K562 (cell line): ENCODE measurements around the gene ZBTB22. TPM values are rescaled to one million over a fixed set of nuclear protein-coding genes. Genes with fewer than 3 reads are reported as not detected.

ENCODE experiments used
- ARID2 ChIP-seq: fragments of 450-650 bp; IDR thresholded peaks from 2 replicates; pipeline ENCODE4 v1.6.1; 2017; ENCODE audit warnings: antibody characterized with exemption, mild to moderate bottlenecking
- BCOR ChIP-seq: fragments of 450-650 bp; IDR thresholded peaks from 2 replicates; pipeline ENCODE4 v1.6.1; 2016
- BHLHE40 ChIP-seq: IDR thresholded peaks from 2 replicates; pipeline ENCODE4 v1.6.1; 2011; ENCODE audit warnings: low read length, improper control_type of control experiment
- CCNT2 ChIP-seq: IDR thresholded peaks from 2 replicates; pipeline ENCODE4 v1.6.1; 2011; ENCODE audit warnings: borderline replicate concordance, low read depth, mild to moderate bottlenecking, moderate library complexity, mixed read lengths, low read length; ENCODE audit not compliant: insufficient read length; ENCODE audit errors: extremely low read depth
- DNMT1 ChIP-seq: fragments of 450-650 bp; IDR thresholded peaks from 2 replicates; pipeline ENCODE4 v1.6.1; 2016; ENCODE audit warnings: antibody characterized with exemption, mild to moderate bottlenecking
- E2F3 ChIP-seq: fragments of 250-450 bp; sonication (Bioruptor Pico); IDR thresholded peaks from 2 replicates; pipeline ENCODE4 v1.4.0; 2020; ENCODE audit warnings: mild to moderate bottlenecking
- FOXA3 ChIP-seq, 2 experiments: fragments of 450-650 bp in 1 of 2; sonication (generic) in 1 of 2; formaldehyde crosslinking; IDR thresholded peaks in 1 of 2; conservative IDR thresholded peaks in 1 of 2; 2 replicates each; pipeline versions ENCODE4 v1.4.0 to v1.8.0; 2020 to 2022; ENCODE audit warnings: mild to moderate bottlenecking in 2 of 2, missing genetic modification reagents in 1 of 2
- JUND ChIP-seq, 2 experiments: IDR thresholded peaks; 2 replicates in 1 of 2; 3 replicates in 1 of 2; pipeline ENCODE4 v1.6.1; 2011; ENCODE audit warnings: borderline replicate concordance in 2 of 2, low read depth in 2 of 2, low read length in 2 of 2, improper control_type of control experiment in 1 of 2, missing biosample characterization in 1 of 2, missing genetic modification characterization in 1 of 2, missing genetic modification reagents in 1 of 2
- NEUROD1 ChIP-seq: fragments of 150-350 bp; IDR thresholded peaks from 2 replicates; pipeline ENCODE4 v1.6.1; 2014; ENCODE audit warnings: borderline replicate concordance, low read length, low read depth; ENCODE audit not compliant: partially characterized antibody
- RB1 ChIP-seq: fragments of 450-650 bp; IDR thresholded peaks from 2 replicates; pipeline ENCODE4 v1.6.1; 2017; ENCODE audit warnings: low read depth, mild to moderate bottlenecking
- TAF9B ChIP-seq: fragments of 450-650 bp; IDR thresholded peaks from 2 replicates; pipeline ENCODE4 v1.6.1; 2018; ENCODE audit warnings: mild to moderate bottlenecking; ENCODE audit not compliant: partially characterized antibody
- TBP ChIP-seq: optimal IDR thresholded peaks from 2 replicates; pipeline ENCODE3; 2011; ENCODE audit warnings: low read depth, low read length, improper control_type of control experiment
- TRIM24 ChIP-seq, 2 experiments: fragments of 450-650 bp; IDR thresholded peaks; 2 replicates each; pipeline ENCODE4 v1.6.1; 2016
- ZBTB17 ChIP-seq: fragments of 450-650 bp; formaldehyde crosslinking; IDR thresholded peaks from 2 replicates; pipeline ENCODE4 v1.4.0; 2020; ENCODE audit warnings: mild to moderate bottlenecking
- ZKSCAN8 ChIP-seq: fragments of 200-800 bp; sonication (Bioruptor generic); IDR thresholded peaks from 2 replicates; pipeline ENCODE4 v1.6.1; 2016; ENCODE audit warnings: missing genetic modification characterization, missing compliant biosample characterization
- ZNF274 ChIP-seq: IDR thresholded peaks from 2 replicates; pipeline ENCODE4 v1.6.1; 2011; ENCODE audit warnings: low read depth, mild to moderate bottlenecking, low read length, moderate library complexity, borderline replicate concordance
- ZNF79 ChIP-seq: fragments of 250-450 bp; sonication (Bioruptor Pico); IDR thresholded peaks from 2 replicates; pipeline ENCODE4 v1.4.0; 2020; ENCODE audit warnings: low read depth, mild to moderate bottlenecking, moderate library complexity
- polyA plus RNA-seq, 8 experiments: library from polyadenylated mRNA; depleted of rRNA in 4 of 8; stranded (reverse) in 5 of 8; unstranded in 3 of 8; fragments of >200 nt; fragmentation: Nextera tagmentation in 2 of 8; fragmentation: Illumina TruSeq in 1 of 8; extraction: Ambion mirVana in 2 of 8; extraction: Trizol in 1 of 8; gene quantifications; 2 replicates each; pipeline versions ENCODE4 v1.2.1 to v1.2.3, GENCODE V29; 2011 to 2014; ENCODE audit warnings: inconsistent platforms in 1 of 8, missing spikeins in 1 of 8
- total RNA-seq, 7 experiments: library from RNA; depleted of rRNA in 6 of 7; stranded (reverse); fragments of >200 nt in 6 of 7; fragmentation: Illumina TruSeq in 2 of 7; extraction: Trizol in 2 of 7; gene quantifications; 2 replicates each; pipeline versions ENCODE4 v1.2.1 to v1.2.3, GENCODE V29; 2011 to 2021; ENCODE audit warnings: low replicate concordance in 1 of 7
- TF ChIP-seq, protein P1 (sequence below): fragments of 250-450 bp; sonication (Bioruptor Pico); IDR thresholded peaks from 2 replicates; pipeline ENCODE4 v1.8.0; 2021; ENCODE audit warnings: borderline replicate concordance, mild to moderate bottlenecking, moderate library complexity; ENCODE audit not compliant: poor library complexity, severe bottlenecking
- TF ChIP-seq, protein P2 (sequence below): fragments of 200-800 bp; sonication (Bioruptor generic); IDR thresholded peaks from 2 replicates; pipeline ENCODE4 v1.6.1; 2017; ENCODE audit warnings: missing genetic modification characterization, missing compliant biosample characterization
- TF ChIP-seq, protein P3 (sequence below): fragments of 250-450 bp; sonication (Bioruptor Pico); IDR thresholded peaks from 2 replicates; pipeline ENCODE4 v1.4.0; 2020
- TF ChIP-seq, protein P4 (sequence below): fragments of 250-450 bp; sonication (Bioruptor Pico); IDR thresholded peaks from 2 replicates; pipeline ENCODE4 v1.8.0; 2021; ENCODE audit warnings: mild to moderate bottlenecking, moderate library complexity
- TF ChIP-seq, protein P5 (sequence below): fragments of 250-450 bp; sonication (Bioruptor Pico); IDR thresholded peaks from 2 replicates; pipeline ENCODE4 v1.9.0; 2021; ENCODE audit warnings: mild to moderate bottlenecking, inconsistent platforms

ZBTB22 gene
- total and polyA plus RNA-seq, 9 of the 15 experiments (the other 6 are each of a cell fraction or from before 2014, with no cell fraction given): 0.21 to 11.9 (median 7.1) TPM

DNA sequence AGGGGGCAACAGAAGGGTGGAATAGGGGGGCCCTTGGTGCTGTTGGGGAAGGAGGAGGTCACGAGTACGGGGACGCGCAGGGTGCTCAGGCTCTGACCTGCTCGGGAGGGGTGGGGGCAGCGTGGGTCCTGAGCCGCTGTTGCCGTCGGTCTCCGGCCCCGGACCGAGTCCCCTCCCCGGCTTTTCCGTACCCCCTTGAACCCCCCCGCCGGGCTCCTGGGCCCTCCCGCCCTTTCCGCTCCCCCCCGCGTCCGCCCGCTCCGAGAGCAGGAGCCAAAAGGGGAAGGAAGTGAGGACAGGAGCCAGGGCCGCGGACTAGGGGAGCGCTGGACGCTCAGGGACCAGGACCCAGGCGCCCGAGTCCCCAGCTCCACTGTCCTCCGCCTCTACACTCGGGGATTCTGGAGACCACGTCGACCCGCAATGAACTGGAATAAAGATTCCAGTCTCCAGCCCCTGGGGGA is 18.7 kb downstream of the ZBTB22 start, which contains the start of gene RGL2 (continued):
- TF ChIP-seq TRIM24 (IDR thresholded peaks at IDR 0.05) (no peak), ZNF79 (CRISPR knock-in tag) (no peak), ZBTB17 (CRISPR knock-in tag) (no peak), RB1 (no peak), ZNF274 (no peak), TBP (no peak), CCNT2 (peak; percentile 51), ZKSCAN8 (CRISPR knock-in tag) (no peak), BHLHE40 (no peak), NEUROD1 (no peak), TAF9B (no peak), BCOR (no peak), DNMT1 (no peak), JUND (IDR thresholded peaks at IDR 0.05; ENCODE audit: borderline replicate concordance, low read depth, low read length) (no peak), JUND (tag; IDR thresholded peaks at IDR 0.05; ENCODE audit: borderline replicate concordance, low read depth, low read length) (no peak), FOXA3 (CRISPR knock-in tag; conservative IDR thresholded peaks at IDR 0.05 in 1 of 2, IDR thresholded peaks at IDR 0.05 in 1 of 2) (no peak), ARID2 (no peak), E2F3 (CRISPR knock-in tag) (0 out of 2 replicates have a peak, but pooled peaks have one; percentile 9)
- TF ChIP-seq, protein P1, sequence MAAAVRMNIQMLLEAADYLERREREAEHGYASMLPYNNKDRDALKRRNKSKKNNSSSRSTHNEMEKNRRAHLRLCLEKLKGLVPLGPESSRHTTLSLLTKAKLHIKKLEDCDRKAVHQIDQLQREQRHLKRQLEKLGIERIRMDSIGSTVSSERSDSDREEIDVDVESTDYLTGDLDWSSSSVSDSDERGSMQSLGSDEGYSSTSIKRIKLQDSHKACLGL (CRISPR knock-in tag): no peak
- TF ChIP-seq, protein P2, sequence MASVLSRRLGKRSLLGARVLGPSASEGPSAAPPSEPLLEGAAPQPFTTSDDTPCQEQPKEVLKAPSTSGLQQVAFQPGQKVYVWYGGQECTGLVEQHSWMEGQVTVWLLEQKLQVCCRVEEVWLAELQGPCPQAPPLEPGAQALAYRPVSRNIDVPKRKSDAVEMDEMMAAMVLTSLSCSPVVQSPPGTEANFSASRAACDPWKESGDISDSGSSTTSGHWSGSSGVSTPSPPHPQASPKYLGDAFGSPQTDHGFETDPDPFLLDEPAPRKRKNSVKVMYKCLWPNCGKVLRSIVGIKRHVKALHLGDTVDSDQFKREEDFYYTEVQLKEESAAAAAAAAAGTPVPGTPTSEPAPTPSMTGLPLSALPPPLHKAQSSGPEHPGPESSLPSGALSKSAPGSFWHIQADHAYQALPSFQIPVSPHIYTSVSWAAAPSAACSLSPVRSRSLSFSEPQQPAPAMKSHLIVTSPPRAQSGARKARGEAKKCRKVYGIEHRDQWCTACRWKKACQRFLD (CRISPR knock-in tag): no peak; the same call in 1 of the 2 replicates
- TF ChIP-seq, protein P3, sequence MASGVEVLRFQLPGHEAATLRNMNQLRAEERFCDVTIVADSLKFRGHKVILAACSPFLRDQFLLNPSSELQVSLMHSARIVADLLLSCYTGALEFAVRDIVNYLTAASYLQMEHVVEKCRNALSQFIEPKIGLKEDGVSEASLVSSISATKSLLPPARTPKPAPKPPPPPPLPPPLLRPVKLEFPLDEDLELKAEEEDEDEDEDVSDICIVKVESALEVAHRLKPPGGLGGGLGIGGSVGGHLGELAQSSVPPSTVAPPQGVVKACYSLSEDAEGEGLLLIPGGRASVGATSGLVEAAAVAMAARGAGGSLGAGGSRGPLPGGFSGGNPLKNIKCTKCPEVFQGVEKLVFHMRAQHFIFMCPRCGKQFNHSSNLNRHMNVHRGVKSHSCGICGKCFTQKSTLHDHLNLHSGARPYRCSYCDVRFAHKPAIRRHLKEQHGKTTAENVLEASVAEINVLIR (CRISPR knock-in tag): no peak
- TF ChIP-seq, protein P4, sequence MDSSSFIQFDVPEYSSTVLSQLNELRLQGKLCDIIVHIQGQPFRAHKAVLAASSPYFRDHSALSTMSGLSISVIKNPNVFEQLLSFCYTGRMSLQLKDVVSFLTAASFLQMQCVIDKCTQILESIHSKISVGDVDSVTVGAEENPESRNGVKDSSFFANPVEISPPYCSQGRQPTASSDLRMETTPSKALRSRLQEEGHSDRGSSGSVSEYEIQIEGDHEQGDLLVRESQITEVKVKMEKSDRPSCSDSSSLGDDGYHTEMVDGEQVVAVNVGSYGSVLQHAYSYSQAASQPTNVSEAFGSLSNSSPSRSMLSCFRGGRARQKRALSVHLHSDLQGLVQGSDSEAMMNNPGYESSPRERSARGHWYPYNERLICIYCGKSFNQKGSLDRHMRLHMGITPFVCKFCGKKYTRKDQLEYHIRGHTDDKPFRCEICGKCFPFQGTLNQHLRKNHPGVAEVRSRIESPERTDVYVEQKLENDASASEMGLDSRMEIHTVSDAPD (CRISPR knock-in tag): no peak
- TF ChIP-seq, protein P5, sequence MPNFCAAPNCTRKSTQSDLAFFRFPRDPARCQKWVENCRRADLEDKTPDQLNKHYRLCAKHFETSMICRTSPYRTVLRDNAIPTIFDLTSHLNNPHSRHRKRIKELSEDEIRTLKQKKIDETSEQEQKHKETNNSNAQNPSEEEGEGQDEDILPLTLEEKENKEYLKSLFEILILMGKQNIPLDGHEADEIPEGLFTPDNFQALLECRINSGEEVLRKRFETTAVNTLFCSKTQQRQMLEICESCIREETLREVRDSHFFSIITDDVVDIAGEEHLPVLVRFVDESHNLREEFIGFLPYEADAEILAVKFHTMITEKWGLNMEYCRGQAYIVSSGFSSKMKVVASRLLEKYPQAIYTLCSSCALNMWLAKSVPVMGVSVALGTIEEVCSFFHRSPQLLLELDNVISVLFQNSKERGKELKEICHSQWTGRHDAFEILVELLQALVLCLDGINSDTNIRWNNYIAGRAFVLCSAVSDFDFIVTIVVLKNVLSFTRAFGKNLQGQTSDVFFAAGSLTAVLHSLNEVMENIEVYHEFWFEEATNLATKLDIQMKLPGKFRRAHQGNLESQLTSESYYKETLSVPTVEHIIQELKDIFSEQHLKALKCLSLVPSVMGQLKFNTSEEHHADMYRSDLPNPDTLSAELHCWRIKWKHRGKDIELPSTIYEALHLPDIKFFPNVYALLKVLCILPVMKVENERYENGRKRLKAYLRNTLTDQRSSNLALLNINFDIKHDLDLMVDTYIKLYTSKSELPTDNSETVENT: no peak
